Stimulated activated CD8-positive, alpha-beta memory T cell treated with anti-CD3 and anti-CD28 coated beads, Interleukin-15, amount 100 ng/mL, for 48 hours (primary cell): ENCODE measurements around the gene TTC3.
A peak's percentile ranks its signal among the peaks of the same experiment; 100 is the strongest.
"Not testable (repeated sequence)": the region's sequence is repeated elsewhere in the genome, so short reads cannot be mapped to it uniquely, and the experiment has no call there.

ENCODE experiments used
- DNase-seq, 2 donors: peaks; one replicate each; pipeline ENCODE4 v3.0.0-alpha.2; 2020; ENCODE audit warnings: low read depth in 2 of 2

Gene TTC3, protein sequence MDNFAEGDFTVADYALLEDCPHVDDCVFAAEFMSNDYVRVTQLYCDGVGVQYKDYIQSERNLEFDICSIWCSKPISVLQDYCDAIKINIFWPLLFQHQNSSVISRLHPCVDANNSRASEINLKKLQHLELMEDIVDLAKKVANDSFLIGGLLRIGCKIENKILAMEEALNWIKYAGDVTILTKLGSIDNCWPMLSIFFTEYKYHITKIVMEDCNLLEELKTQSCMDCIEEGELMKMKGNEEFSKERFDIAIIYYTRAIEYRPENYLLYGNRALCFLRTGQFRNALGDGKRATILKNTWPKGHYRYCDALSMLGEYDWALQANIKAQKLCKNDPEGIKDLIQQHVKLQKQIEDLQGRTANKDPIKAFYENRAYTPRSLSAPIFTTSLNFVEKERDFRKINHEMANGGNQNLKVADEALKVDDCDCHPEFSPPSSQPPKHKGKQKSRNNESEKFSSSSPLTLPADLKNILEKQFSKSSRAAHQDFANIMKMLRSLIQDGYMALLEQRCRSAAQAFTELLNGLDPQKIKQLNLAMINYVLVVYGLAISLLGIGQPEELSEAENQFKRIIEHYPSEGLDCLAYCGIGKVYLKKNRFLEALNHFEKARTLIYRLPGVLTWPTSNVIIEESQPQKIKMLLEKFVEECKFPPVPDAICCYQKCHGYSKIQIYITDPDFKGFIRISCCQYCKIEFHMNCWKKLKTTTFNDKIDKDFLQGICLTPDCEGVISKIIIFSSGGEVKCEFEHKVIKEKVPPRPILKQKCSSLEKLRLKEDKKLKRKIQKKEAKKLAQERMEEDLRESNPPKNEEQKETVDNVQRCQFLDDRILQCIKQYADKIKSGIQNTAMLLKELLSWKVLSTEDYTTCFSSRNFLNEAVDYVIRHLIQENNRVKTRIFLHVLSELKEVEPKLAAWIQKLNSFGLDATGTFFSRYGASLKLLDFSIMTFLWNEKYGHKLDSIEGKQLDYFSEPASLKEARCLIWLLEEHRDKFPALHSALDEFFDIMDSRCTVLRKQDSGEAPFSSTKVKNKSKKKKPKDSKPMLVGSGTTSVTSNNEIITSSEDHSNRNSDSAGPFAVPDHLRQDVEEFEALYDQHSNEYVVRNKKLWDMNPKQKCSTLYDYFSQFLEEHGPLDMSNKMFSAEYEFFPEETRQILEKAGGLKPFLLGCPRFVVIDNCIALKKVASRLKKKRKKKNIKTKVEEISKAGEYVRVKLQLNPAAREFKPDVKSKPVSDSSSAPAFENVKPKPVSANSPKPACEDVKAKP (N-terminal part only)

DNA sequence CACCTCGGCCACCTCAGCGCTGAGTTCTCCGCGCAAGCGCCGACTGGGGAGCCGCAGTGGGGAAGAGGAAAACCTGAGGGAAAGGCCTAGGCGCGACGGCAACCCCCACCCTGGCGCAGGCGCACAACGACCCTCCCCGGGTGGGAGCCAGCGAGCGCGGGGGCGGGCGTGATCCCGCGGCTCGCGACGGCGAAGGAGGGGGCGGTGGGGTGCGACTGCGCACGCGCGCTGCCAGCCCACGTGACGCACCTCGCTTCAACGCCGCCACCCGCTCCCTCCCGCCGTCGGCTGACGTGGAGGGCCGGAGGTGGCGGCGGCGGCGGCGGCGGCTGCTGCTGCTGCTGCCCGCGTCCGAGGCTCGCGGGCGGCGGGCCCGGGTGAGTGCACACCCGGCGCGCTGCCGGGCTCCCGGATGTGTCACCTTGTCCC is at the start of gene TTC3, which contains the start of gene PIGP:
TSS of gene TTC3 (plus strand) at position 267 of the 429 bp plus-strand sequence. CDS start 14,004 bp downstream, outside the sequence.
TSS of gene PIGP (minus strand) at position 84 of the 429 bp plus-strand sequence. CDS start 556 bp downstream, outside the sequence.
- DNase-seq, result peak; percentile 94 to 97

DNA sequence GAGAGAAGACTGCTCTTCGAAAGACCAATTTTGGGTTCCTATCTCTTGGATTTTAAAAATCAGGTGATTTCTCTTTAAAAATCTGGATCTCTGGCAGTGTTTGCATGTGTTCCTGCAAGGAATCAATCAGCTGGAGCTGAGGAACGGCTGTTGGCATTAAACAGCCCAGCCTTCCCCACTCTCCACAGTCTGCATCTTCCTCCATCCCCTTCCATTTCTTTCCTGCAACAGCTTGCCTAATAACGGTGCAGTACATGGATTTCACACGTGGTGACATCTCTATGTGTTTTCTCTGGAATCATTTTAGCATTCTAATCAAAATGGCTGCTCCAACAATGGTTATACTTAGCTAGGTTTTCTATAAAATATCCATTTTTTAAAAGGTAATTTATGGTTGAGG is 46.6 kb upstream of the TTC3 start:
- DNase-seq, result no peak

DNA sequence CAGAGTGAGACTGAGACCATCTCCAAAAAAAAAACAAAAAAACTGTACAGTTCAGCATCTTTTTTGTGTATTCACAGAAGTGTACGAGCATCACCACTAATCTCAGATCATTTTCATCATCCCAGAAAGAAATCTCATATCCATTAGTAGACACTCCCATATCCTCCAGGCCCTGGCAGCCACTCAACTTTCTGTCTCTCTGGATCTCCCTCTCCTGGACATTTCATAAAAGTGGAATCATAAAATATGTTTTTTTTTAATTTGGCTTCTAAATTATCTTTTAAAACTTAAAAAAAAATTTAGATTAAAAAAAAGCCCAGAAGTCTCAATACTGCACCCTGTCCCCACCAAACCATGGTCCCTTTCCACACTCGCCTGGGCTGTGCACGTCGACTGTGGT is 44.5 kb upstream of the TTC3 start:
- no peak for DNase-seq

DNA sequence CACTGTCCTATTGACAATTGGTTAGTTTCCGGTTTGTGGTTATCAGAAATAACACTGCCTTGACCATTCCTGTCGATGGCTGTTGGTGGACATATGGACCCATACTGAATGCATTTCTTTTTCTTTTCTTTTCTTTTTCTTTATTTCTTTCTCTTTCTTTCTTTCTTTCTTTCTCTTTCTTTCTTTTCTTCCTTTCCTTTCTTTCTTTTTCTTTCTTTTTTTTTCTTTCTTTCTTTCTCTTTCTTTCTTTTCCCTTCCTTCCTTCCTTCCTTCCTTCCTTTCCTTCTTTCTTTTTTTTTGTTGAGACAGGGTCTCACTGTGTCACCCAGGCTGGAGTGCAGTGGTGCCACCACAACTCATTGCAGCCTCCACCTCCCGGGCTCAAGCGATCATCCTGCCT is 42.2 kb upstream of the TTC3 start:
- DNase-seq, result no peak

DNA sequence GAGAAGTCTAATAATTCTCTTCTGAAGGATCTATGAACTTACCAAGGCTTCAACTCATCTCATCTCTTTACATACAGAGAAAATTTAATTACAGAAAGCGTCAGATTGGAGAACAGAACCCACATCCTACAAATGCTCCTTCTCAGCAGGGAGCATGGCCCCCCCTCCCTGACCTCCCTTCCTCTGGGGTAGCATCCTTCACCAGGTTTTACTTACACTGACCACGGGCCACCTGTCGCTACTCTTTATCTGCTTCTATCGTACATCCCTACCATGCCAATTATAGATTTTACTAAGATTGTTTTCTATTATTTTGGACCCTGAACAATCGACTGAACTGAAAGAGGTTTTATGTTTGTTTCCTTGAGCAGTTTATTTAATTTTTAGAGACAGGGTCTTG is 40.8 kb upstream of the TTC3 start:
- no peak for DNase-seq

DNA sequence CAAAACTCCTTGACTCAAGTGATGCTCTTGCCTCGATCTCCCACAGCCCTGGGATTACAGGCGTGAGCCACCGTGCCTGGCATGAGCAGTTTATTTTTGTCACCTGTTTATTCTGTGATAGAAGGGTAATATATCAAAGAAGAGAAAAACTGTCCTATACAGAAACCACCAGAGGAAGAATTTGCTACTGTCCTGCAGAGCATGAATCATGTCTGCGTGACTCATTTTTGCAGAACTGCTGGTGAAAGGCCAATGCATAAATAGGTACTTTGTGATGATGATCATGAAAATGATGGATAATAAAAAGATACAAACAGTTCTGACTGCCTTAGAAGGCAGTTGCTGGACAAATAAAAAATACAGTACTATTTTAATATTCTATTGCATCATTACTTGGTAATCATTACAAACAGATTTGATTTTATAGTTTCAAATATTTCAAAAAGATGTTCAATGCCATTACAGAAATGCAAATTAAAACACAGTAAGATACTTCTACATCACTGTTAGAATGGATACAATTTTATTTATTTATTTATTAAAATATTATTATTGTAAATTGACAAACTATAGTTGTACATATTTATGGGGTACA is 40.1 kb upstream of the TTC3 start:
- no peak for DNase-seq

DNA sequence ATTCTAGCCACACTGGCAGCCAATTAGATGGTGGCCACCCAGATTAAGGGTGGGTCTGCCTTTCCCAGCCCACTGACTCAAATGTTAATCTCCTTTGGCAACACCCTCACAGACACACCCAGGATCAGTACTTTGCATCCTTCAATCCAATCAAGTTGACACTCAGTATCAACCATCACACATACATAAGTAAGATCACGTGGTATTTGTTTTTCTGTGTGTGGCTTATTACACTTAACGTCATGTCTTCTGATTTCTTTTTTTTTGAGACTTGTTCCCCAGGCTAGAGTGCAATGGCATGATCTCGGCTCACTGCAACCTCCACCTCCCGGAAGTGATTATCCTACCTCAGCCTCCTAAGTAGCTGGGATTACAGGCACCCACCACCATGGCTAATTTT is 38.7 kb upstream of the TTC3 start:
- DNase-seq, result not testable (repeated sequence)

DNA sequence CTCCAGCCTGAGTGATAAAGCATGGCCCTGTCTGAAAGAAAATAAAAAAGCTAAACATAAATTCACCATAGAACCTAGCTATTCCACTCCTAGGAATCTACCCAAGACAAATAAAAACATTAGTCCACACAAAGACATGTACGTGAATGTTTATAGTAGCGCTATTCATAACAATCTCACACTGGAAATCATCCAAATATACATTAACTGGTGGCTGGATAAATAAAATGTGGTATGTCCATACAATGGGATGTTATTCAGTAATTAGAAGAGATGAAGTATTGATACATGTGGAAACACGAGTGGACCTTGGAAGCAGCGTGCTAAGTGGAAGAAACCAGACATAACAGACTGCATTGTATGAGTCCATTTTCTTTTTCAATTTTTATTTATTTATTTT is 36.9 kb upstream of the TTC3 start:
- no peak for DNase-seq

DNA sequence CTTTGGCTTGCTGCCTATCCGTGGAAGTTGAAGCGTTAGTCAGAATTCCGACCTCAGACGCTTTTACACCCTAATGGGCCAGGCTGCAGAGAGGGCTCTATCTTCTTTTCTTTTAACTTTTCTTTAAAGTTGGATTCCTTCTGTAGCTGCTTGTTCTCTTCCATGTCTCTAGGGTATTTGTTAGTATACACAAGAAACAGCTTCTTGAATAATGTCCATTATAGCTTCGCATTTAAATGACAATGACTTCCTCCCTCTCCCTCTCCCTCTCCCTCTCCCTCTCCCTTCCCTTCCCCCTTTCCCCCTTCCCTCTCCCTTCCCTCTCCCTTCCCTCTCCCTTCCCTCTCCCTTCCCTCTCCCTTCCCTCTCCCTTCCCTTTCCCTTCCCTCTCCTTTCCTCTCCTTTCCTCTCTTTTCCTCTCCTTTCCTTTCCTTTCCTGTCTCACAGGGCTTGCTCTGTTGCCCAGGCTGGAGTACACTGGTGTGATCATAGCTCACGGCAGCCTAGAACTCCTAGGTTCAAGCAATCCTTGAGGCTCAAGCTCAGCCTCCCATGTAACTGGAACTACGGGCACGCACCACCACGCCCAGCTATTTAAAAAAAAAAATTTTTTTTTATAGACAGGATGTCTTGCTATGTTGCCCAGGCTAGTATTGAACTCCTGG is 33.5 kb upstream of the TTC3 start:
- no peak for DNase-seq

DNA sequence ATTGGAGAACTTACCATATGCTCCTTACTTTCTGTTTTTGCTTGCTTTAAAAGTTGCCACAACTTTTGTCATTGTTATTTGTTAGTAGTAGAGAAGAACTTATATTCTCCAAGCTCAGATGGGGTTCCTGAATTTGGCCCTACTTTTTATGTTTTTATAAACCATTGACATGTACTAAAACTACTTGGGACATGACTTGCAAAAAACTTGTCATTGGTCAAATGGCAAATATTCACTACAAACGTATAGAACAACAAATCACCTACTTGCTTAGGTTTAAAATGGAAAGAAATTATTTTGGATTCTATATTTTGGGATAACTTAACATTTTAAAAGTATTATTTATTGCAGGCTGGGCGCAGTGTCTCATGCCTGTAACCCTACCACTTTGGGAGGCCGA is 32.8 kb upstream of the TTC3 start:
- no peak for DNase-seq

DNA sequence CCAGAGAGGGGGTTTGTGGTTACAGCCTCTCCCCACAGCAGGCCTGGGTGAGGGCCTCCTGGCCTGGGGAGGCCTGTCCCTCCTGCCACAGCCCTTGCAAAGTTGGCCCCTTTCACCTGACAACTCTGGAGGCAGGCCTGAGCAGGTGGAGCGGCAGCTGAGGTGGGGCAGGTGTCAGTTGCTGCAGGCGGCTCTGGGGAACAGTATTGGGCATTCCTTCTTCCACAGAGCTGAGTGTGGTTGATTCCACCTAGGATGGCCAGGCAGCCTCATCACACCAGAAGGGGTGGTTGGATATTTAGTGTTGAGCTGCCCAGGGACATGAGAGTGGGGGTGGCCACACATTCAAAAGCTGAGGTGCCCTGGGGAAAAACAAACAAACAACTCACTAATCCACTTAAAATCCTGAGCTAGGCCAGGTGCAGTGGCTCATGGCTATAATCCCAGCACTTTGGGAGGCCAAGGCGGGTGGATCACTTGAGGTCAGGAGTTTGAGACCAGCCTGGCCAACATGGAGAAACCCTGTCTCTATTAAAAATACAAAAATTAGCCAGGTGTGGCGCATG is 31.3 kb upstream of the TTC3 start:
- no peak for DNase-seq

DNA sequence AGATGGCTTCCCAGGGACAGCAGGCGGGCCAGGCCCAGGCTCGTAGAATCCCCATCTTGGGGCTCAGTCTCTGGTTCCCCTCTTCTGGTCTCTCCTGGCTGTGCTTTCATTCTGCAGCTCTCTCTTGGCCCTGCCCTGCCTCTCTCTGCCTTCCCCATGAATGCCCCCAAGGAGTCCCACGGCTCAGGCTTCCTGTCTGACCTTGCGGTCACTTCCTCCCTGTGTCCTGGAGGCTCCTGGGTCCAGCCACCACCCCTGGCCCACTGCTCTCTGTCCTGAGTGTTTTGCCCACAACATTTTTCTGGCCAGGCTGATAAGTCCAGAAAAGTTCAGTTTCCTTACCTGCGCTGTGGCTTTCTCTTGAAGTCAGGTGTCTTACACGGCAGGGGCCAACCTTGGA is 29.2 kb upstream of the TTC3 start:
- no peak for DNase-seq

DNA sequence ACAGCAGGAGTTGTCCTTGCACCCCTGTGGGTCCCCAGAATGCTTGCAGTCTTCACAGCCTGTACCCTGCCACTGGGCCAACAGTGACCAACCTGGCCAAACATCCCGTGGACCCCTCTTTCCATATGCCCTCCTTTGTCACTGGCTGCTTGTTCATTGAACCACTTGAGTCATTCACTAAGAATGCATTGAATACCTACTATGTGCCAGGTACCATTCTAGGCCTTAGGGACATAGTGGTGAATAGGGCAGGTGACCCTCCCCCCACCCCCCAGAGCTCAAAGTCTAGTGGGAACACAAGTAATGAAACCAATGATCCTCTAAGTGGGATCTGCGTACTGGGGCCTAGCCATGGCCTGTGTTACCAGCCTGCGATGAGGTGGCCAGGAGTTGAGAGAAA is 28.4 kb upstream of the TTC3 start:
- no peak for DNase-seq

DNA sequence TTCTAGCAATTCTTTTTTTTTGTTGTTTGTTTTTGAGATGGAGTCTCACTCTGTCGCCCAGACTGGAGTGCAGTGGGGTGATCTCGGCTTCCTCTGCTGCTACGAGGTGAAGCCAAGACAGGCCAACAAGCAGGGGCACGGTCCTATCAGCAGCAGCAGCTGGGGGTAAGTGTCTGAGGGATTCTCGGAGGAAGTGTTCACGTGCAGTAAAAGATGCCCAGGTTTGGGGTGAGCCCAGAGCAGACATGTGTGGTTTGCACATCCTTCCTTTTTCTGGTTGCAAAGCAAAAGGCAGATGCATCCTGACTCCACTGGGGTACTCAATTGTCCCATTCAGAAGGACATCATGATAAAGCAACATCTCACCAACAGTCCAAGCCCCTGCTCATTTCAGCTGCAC is 27.9 kb upstream of the TTC3 start:
- no peak for DNase-seq

DNA sequence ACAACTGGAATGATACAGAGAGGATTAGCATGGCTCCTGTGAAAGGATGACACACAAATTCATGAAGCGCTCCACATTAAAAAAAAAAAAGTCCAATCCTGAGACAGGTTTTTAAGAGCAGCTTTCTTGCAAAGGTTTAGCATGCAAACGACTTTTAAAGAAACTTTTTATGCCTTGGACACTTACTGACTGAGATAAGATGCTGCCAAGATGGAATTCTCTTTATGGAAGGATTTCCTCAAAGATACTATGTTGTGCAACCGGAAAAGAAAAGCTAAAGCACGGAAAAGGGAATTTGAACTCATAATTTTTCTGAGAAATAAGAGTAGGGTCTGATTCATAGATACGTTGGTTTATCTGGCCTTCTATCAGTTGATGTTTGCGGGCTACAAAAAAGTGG is 27.5 kb upstream of the TTC3 start:
- DNase-seq, result no peak

DNA sequence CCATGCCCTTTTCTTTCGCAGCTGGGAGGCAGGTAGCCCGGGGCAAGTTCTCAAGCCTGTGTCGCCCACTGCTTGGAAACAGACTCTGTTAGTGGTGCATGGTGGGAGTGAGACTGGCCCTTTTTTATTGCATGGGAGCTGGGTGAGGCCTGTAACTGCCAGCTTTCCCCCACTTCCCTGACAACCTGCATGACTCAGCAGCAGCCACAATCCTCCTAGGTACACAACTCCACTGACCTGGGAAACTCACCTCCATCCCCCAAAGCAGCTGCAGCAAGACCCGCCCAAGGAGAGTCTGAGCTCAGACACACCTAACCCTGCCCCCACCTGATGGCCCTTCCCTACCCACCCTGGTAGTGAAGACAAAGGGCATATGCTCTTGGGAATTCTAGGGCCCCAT is 26.0 kb upstream of the TTC3 start:
- no peak for DNase-seq

DNA sequence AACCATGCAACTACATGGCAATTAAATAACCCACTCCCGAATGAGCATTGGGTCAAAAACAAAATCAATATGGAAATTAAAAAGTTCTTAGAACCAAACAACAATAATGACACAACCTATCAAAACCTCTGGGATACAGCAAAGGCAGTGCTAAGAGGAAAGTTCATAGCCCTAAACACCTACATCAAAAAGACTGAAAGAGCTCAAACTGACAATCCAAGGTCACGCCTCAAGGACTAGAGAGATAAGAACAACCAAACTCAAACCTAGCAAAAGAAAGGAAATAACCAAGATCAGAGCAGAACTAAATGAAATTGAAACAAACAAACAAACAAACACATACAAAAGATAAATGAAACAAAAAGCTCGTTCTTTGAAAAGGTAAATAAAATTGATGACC is 23.3 kb upstream of the TTC3 start:
- not testable (repeated sequence) for DNase-seq

DNA sequence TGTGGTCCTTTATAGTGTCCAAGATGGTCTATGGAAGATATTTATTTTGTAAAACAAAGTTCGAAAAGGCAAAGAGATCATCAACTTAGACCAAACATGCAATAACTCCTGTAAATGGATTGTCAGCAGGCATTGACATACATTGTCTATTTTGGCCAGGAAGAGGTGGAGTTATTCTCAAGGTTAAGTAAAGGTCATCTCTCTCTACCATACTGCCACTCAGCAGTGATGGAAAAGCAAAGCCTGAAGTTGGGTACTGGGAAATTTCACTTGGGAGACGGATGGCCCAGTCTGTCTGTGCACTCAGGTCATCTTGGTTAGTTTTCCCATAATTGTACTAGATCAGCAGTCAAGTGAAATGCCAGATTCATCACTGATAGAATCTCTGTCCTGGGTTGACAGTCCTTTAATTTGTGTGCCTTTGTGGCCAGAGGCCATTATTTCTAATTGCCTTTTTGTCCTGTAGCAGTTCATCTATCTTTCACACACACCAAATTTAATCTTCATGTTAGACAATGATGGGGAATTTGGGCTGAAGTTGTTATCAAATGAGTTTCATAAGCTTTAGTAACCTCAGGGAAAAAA is 17.7 kb upstream of the TTC3 start:
- no peak for DNase-seq

DNA sequence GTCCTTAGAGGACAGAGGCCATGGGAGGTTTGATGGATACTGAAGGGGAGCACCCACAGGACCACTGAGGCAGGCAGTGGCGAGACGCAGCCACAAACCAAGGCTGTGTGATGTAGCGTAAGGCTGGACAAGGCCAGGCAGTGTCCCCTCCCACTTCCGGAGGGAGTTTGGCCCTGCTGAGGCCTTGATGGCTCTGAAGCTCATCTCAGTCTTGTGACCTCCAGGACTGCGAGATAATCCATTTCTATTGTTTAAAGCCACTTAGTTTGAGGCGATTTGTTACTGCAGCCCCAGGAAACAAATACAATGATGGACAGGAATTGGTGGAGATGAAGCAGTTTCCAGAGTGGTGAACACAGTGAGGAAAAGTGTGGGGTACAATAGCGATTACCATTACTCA is 15.4 kb upstream of the TTC3 start:
- no peak for DNase-seq

DNA sequence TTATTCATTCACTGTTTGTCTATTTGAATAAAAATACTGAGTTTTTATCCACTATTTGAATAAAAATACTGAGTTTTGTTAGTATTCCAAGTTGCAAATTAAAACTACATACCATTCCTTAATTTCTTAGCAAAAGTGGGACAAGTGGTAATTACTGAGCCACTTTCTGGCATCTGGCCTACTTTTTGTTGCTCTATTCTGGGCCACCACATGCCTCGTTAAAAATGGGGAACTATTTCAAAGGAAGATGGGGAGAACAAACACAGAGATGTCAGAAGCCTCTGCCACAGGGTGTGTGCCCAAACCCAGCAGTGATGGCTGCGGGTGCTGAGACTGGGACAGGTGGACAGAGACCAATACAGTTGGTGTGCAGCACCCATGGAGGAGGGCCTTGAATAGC is 14.8 kb upstream of the TTC3 start:
- DNase-seq, result no peak
